Measurements from ENCODE around the gene PLEKHM3.

PLEKHM3 gene

DNA sequence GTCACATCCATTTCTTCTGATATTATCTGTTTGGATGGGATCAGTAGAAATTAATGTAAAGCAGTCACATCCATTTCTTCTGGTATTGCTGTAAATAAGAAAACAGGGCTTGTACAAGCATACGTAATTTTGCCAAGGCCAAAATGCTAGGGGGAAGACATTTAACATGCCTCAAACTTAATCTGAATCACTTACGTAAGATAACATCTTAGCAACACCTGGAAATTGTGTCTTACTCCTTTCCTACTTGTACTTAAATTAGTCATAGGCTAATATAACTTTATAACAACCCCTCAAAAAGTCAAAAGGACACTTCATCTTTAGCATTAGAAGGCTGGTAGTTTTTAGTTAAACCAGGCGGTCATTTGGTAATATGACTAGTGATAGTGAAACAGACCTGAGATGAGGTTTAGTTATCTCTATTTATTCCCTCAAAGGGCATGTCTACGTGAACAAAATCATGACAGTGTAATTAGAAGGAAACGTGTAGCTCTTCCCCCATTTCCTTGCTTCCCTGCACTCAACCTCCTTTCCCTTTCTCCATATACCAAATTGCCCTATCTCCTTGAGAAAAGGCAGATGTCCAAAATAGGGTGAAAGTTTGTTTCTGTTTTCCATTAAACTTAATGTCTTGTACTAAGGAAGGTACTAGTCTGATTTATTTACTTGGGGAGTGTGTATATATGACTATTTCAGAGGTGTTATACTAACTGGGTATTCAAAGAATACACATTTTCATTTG is 156.3 kb downstream of the PLEKHM3 start:
- Mint-ChIP-seq H3K9me3 (no peaks in the 10 kb centered on the region), H3K27ac (no peak overlapping the region), H3K4me3 (no peak overlapping the region), H3K4me1 (no peaks in the 10 kb centered on the region), H3K36me3 (no peaks in the 10 kb centered on the region)
- ATAC-seq (no peak), DNase-seq (ENCODE audit: low spot score in 2 of 2) (no peak)

DNA sequence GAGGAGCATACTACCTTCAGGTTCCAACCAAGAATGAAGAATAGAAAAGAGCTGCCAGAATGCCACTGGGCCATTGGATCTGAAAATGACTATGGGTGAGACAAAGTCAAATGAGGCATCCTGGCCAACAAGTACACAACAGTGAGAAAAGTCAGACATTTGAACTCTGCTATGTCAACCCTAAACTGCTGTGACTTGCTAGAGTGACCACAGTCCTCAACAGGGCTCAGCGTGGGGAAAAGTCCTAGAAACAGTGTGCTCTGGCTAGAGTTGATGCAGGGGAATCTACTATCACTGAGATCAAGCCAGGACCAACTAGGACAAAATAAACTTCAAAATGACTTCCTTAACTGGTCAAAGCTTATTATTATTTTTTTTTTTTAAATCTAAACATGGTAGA is 157.4 kb downstream of the PLEKHM3 start:
- no peaks in the 10 kb centered on the region for H3K36me3 Mint-ChIP-seq
- no peak overlapping the region for H3K4me3 Mint-ChIP-seq
- no peaks in the 10 kb centered on the region for H3K9me3 Mint-ChIP-seq
- DNase-seq (ENCODE audit: low spot score in 2 of 2): no peak
- no peak for ATAC-seq
- no peaks in the 10 kb centered on the region for H3K4me1 Mint-ChIP-seq
- no peak overlapping the region for H3K27ac Mint-ChIP-seq

DNA sequence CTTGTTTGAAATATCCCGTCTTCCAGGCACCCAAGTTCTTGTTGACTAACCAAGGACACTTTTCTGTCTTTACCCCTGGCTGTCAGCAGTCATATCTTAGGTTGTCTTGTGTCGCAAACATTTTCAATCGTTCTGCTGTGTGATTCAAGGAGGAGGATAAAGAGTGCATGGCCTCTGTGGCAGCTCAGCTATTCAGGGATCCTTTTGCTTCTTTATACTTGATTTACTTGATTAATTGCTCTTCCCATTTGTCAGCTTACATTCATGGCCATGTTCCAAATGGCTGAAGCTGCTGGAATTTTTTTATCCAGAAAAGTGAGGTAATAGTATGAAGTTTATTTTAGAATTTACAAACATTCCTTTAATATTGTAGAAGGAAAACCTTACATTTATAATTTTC is 158.3 kb downstream of the PLEKHM3 start:
- Mint-ChIP-seq H3K27ac (no peak overlapping the region), H3K4me1 (no peaks in the 10 kb centered on the region), H3K9me3 (no peaks in the 10 kb centered on the region), H3K4me3 (no peak overlapping the region), H3K36me3 (no peaks in the 10 kb centered on the region)
- no peak for DNase-seq (ENCODE audit: low spot score in 2 of 2)
- no peak for ATAC-seq

DNA sequence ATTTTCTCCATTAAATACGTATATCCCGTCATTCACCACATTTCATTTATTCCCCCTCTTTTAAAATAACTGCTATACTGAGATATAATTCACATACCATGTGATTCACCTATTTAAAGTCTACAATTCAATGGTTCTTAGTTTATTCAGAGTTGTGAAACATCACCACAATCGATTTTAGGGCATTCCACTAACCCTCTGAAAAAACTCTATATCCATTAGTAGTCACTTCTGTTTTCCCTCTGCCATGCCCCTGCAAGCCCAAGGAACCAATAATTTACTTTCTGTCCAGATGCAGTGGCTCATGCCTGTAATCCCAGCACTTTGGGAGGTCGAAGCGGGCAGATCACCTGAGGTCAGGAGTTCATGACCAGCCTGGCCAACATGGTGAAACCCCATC is 160.1 kb downstream of the PLEKHM3 start:
- no peak overlapping the region for H3K27ac Mint-ChIP-seq
- DNase-seq (ENCODE audit: low spot score in 2 of 2) (no peak), ATAC-seq (no peak)
- H3K9me3 Mint-ChIP-seq: no peaks in the 10 kb centered on the region
- H3K4me3 Mint-ChIP-seq: no peak overlapping the region
- H3K4me1 Mint-ChIP-seq: no peaks in the 10 kb centered on the region
- H3K36me3 Mint-ChIP-seq: no peaks in the 10 kb centered on the region

DNA sequence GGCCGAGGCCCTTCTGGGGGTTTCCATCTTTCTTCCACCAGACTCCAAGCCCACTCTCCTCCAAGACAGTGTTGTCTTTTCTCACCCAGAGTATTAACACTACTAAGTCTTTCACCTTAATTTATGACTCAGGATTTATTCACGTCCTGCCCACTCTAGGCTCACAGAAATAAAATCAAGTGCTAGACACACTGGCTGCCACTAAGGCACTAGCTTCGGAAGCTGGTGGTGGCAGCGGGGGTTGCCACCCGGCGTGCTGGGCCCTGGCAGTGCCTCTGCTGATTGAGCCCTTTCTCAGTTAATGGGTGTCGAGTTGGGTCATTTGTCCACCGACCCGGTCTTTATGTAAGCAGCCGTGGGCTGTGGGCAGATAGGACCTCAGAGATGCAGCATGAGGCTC is 162.0 kb downstream of the PLEKHM3 start:
- Mint-ChIP-seq H3K27ac (no peak overlapping the region), H3K4me3 (no peak overlapping the region), H3K4me1 (no peaks in the 10 kb centered on the region), H3K9me3 (no peaks in the 10 kb centered on the region), H3K36me3 (no peaks in the 10 kb centered on the region)
- DNase-seq (ENCODE audit: low spot score in 2 of 2) (no peak), ATAC-seq (no peak)

DNA sequence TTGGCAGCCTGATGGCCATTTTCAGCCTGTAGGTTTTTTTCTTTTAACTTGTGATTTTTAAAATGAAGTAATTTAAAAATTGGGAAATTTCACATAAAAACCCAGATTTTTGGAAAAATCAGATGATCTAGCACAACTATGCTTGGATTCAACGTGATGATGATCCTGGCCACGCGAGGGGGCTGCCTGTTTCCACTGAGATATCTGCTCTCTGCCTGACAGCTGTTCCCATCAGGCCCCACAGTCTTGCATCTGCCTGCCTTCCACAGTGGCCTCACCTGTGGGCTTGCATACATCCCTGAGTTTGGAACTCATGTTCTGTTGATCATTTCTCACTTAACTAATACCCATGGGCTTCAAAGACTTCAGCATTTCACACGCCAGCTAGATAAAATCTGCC is 163.5 kb downstream of the PLEKHM3 start:
- no peaks in the 10 kb centered on the region for H3K9me3 Mint-ChIP-seq
- DNase-seq (ENCODE audit: low spot score in 2 of 2): no peak
- no peak overlapping the region for H3K27ac Mint-ChIP-seq
- H3K36me3 Mint-ChIP-seq: no peaks in the 10 kb centered on the region
- no peak overlapping the region for H3K4me3 Mint-ChIP-seq
- no peak for ATAC-seq
- no peaks in the 10 kb centered on the region for H3K4me1 Mint-ChIP-seq

DNA sequence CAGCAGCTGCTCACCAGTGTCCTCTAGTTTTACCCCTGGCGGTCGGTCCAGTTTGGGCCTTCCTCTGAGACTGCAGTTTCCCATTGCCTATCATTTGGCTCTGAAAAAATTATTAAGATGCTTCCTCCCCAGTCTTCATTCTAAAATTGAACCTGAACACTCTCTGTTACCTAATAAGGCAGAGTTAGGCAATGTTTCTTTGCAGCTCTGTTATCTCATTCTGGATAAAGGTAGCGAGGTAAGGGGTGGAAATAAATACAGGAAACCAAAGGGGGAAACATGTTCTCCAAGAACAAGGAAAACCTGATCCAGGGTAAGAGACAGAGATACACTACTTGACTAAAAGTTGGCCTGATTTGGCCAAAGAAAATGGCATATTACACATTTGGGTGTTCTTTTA is 164.6 kb downstream of the PLEKHM3 start:
- Mint-ChIP-seq H3K9me3 (no peaks in the 10 kb centered on the region), H3K27ac (no peak overlapping the region), H3K4me3 (no peak overlapping the region), H3K4me1 (no peaks in the 10 kb centered on the region), H3K36me3 (no peaks in the 10 kb centered on the region)
- ATAC-seq: no peak
- DNase-seq (ENCODE audit: low spot score in 2 of 2): no peak

DNA sequence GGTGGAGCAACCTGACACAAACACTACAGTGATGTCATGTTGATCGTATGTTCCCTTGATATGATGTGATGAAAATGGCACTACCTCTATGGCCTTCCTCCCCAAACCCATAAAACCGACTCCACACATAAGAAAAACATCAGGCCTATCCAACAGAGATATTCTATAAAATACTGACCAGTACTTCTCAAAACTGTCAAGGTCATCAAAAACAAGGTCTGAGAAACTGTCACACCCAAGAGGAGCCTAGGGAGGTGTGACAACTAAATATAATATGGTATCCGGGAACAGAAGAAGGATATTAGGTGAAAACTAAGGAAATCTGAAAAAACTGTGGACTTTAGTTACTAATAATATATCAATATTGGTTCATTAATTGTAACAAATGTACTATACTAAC is 169.7 kb downstream of the PLEKHM3 start:
- no peak for ATAC-seq
- Mint-ChIP-seq H3K4me3 (no peak overlapping the region), H3K36me3 (no peaks in the 10 kb centered on the region), H3K9me3 (no peaks in the 10 kb centered on the region), H3K4me1 (no peaks in the 10 kb centered on the region), H3K27ac (no peak overlapping the region)
- DNase-seq (ENCODE audit: low spot score in 2 of 2): no peak

DNA sequence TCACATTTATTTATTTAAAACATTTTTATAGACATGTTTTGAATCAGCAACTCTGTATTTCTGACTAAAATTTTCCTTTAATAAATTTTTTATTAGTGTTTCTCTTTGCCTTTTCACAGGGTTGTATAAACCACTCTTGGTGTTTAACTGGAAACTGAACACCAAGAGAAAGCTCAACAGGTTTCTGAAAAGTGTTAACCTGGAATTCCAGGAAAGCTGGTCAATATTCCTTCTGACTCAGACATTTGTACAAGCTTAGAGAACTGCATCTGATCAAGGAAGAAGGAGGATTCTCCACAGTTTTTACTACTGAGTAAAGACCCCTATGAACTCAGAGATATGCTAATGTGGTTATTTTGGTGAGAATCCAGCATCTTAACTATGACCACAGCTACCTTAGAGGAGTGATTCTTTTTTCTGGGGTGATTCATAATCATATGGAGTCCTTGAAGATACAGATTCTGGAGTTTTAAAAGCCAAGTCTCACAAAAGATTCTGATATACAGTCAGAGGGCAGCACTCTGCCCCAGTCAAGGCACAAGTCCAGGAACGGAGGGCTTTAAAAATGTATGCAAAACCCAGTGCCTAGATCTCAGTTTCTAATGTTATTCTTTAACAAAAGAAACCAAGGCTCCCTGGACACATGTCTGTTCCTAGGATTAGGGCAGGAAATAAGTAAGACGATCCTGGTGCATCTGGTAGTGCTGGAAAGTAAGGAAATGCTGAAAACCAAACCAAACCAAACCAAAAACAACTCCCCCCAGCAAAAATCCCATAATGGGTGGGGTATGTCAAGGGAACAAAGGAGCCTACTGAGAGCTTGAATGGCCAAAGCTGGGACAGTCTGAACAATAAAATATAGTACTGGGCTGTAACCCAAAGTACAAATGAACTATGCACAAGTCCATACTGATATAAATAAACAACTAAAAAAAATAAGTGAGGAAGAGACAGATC is 170.6 kb downstream of the PLEKHM3 start:
- no peaks in the 10 kb centered on the region for H3K36me3 Mint-ChIP-seq
- DNase-seq (ENCODE audit: low spot score in 2 of 2): no peak
- ATAC-seq: no peak
- no peaks in the 10 kb centered on the region for H3K9me3 Mint-ChIP-seq
- no peak overlapping the region for H3K4me3 Mint-ChIP-seq
- H3K4me1 Mint-ChIP-seq: no peaks in the 10 kb centered on the region
- H3K27ac Mint-ChIP-seq: no peak overlapping the region

DNA sequence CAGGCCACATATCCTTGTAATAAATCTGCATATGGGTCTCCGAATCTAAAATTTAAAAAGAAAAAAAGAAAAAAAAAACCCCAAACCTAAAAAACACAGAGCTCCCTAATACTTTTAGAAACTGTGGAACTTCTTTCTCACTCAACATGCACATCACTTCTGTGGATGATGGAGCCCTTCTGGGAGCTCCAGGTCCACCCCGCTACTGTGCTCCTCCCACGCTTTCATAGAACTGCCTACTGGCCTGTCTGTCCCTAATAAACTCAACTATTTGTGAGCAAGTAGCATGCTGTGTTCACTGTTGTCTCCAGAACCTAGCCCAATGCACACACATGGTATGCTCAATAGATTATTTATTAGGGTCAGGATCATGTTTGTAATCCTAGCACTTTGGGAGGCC is 172.5 kb downstream of the PLEKHM3 start:
- H3K4me1 Mint-ChIP-seq: no peaks in the 10 kb centered on the region
- no peak for ATAC-seq
- no peaks in the 10 kb centered on the region for H3K9me3 Mint-ChIP-seq
- H3K27ac Mint-ChIP-seq: no peak overlapping the region
- no peak overlapping the region for H3K4me3 Mint-ChIP-seq
- H3K36me3 Mint-ChIP-seq: no peaks in the 10 kb centered on the region
- no peak for DNase-seq (ENCODE audit: low spot score in 2 of 2)

DNA sequence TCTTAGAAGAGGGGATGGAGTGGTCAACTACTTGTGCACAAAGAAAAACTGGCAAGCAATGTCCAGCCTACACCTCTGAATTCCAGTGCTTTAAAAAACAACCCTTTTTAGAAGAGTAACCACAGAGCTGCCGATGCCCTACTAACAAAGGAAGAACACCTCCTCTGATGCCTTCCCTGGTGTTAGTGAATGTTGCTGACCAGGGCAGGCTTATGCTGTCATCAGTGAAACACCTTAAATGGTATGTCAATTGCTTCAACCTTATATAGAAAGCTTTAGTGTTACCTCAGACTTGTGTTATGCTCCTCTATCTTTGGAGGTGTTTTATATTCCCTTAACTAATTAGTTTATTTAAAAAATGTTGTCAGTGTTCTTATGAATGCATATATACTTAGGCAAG is 175.9 kb downstream of the PLEKHM3 start:
- no peaks in the 10 kb centered on the region for H3K4me1 Mint-ChIP-seq
- H3K9me3 Mint-ChIP-seq: no peaks in the 10 kb centered on the region
- ATAC-seq (no peak), DNase-seq (ENCODE audit: low spot score in 2 of 2) (no peak)
- no peak overlapping the region for H3K4me3 Mint-ChIP-seq
- H3K27ac Mint-ChIP-seq: no peak overlapping the region
- no peaks in the 10 kb centered on the region for H3K36me3 Mint-ChIP-seq

DNA sequence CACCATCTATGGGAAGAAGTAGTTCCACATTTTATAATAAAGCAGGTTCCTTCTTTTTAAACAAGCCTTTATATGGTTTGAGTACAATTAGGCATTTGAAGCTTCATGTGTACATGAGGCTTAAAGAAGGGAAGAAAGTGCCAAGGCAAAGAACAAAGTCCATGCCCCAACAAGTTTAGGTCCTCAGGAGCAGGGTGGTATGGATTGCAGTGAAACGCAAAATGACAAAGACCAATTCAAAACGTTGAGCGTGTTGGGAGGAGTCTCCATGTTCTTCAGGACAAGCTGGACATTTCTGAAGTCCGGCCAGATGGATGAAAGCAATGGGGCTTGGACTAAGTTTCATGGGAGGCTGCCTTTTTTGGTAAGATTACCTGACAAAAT is 176.8 kb downstream of the PLEKHM3 start:
- Mint-ChIP-seq H3K4me3 (no peak overlapping the region), H3K27ac (no peak overlapping the region), H3K9me3 (no peaks in the 10 kb centered on the region), H3K4me1 (no peaks in the 10 kb centered on the region), H3K36me3 (no peaks in the 10 kb centered on the region)
- no peak for ATAC-seq
- DNase-seq (ENCODE audit: low spot score in 2 of 2): no peak

DNA sequence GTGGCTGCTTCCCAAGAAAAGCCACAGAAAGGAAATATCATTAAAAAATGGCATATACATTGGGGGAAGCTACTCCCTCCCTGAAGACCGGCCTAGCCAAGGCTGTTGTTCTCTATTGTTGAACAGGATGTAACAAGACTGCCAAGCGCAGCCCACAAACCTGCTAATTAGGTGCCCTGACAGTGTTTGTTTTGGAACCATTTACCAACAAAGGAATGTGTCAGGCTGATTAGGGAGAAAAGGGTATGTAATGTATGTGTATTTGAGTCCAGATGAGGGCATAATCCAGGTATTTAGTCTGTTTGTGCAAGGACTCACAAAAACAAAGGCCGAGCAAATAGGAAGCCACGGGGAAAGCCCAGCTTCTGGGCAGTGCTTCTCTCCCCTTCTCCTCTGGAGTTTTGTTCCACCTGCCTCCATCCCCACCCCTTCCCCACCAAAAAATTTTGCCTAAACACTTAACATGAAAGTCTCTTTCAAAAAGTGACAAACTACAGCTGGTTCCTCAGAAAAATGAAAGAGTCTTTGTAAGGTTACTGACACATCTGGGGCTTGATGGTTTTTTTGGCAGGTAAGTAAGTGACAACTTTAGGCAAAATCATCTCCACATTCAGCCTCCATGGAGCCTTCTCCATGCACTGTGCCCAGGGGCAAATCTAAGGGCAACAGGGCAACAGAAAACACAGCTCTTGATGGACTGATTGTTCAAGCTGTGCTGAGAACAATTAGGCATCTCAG is 177.4 kb downstream of the PLEKHM3 start:
- Mint-ChIP-seq H3K9me3 (no peaks in the 10 kb centered on the region), H3K4me3 (no peak overlapping the region), H3K36me3 (no peaks in the 10 kb centered on the region), H3K27ac (no peak overlapping the region), H3K4me1 (no peaks in the 10 kb centered on the region)
- DNase-seq (ENCODE audit: low spot score in 2 of 2) (no peak), ATAC-seq (no peak)

DNA sequence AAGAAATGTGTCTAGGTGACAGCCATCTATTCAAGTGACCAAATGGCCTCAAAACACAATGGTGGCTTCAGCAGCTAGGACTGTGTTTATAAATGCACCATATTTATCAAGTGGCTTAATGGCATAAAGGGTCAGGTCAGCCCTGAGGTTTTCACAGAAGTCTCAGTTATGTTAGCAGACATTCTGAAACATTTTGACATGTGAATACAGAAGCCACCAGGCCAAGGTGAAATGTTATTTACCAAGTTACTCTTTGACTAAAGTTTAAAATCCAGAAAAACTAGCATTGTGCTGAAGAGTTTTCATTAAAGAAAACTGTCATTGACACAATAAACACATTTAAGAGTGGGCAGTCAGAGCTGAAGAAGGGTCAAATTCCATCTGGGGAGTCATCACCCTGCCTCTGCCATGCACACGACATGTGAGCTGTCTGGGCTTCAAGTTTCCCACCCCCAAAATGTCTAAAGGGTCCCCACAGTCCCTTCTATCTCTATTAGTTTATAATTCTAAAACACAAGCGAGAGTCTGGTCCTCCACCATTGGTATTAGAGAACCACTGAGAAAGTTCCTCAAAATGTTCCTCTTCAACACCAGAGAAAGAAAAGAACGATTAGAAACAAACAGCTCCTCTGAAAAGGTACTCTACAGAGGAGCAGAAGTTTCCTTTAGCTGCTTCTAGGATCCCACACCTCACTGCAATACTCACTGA is 178.1 kb downstream of the PLEKHM3 start:
- no peak overlapping the region for H3K4me3 Mint-ChIP-seq
- DNase-seq (ENCODE audit: low spot score in 2 of 2) (no peak), ATAC-seq (no peak)
- no peak overlapping the region for H3K27ac Mint-ChIP-seq
- no peaks in the 10 kb centered on the region for H3K9me3 Mint-ChIP-seq
- no peaks in the 10 kb centered on the region for H3K36me3 Mint-ChIP-seq
- no peaks in the 10 kb centered on the region for H3K4me1 Mint-ChIP-seq

DNA sequence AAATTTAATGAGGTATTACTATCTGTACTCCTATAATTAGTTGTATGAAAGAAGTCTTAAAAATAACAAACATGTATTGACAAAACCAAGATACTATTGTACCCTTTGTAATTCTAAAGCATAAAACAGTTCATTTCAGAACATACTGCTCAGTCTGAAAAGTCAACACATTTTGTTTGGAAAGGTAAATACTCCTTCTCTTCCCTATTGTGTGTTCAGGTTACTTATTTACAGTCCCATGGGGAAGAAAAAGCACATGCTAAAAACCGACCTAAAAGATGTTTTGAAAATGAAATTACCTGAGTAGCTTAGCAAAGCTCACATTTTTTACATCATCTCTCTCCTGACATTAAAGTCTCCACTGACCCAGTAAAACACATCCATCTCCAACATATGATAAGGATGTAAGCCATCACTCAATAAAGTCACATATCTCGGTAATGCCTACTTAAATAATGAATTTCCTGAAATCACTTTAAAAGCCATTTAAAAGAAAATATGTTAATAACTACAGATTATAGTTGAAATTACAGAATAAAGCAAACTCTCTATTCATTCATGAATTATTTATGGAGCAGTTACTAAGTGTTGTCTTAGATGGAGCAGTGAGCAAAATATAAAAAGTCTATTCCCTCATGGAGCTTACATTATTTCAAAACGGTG is 180.0 kb downstream of the PLEKHM3 start:
- H3K4me3 Mint-ChIP-seq: no peak overlapping the region
- ATAC-seq (no peak), DNase-seq (ENCODE audit: low spot score in 2 of 2) (no peak)
- no peaks in the 10 kb centered on the region for H3K9me3 Mint-ChIP-seq
- no peaks in the 10 kb centered on the region for H3K4me1 Mint-ChIP-seq
- H3K27ac Mint-ChIP-seq: no peak overlapping the region
- H3K36me3 Mint-ChIP-seq: no peaks in the 10 kb centered on the region
